ENCODE results near the gene TRAF4.

Gene TRAF4

GRCh38 chr17:28744972-28745785, 1.4 kb downstream of the TRAF4 start:
- in situ Hi-C loops (cut with MboI; ENCODE audit: low sequenced_read_pairs), result loop anchor here (25.0 kb wide), 1 partner anchor 367 kb away; no protein-coding TSS in a partner anchor

DNA sequence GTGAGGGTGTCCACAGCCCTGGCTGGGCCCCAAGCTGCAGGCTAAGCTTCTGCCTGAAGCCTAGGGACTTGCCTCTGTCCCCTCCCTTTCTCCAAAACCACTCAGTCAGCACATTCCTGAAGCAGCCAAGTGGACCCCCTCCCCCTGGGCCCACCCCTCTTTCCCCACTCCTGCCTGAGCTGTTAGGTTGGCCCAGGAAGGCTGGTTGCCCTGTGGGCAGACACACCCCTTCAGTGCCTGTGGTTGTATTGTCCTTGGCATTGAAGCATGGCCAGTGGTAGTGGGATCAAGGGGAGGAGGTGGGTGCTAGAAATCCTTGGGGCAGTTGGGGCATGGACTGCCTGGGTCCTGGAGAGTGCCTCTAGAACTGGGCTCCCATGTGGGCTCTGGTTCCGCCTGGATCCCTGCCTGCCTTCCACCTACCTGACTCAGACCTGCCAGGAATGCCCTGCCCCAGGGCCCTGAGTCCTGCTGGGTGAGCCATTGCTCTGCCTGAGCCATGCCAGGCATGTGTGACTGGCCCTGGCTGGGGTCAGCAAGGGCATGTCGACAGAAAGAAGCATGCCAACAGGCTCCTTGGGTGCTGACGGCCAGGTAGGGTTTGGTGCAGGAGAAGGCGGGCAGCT, 2.1 kb downstream of the TRAF4 start:
- in situ Hi-C loops (cut with MboI; ENCODE audit: low sequenced_read_pairs), result loop anchor here (25.0 kb wide), 1 partner anchor 366 kb away; no protein-coding TSS in a partner anchor

GRCh38 chr17:28746611-28747050, 2.8 kb downstream of the TRAF4 start:
- in situ Hi-C loops (cut with MboI; ENCODE audit: low sequenced_read_pairs), result loop anchor here (25.0 kb wide), 1 partner anchor 366 kb away; no protein-coding TSS in a partner anchor

DNA sequence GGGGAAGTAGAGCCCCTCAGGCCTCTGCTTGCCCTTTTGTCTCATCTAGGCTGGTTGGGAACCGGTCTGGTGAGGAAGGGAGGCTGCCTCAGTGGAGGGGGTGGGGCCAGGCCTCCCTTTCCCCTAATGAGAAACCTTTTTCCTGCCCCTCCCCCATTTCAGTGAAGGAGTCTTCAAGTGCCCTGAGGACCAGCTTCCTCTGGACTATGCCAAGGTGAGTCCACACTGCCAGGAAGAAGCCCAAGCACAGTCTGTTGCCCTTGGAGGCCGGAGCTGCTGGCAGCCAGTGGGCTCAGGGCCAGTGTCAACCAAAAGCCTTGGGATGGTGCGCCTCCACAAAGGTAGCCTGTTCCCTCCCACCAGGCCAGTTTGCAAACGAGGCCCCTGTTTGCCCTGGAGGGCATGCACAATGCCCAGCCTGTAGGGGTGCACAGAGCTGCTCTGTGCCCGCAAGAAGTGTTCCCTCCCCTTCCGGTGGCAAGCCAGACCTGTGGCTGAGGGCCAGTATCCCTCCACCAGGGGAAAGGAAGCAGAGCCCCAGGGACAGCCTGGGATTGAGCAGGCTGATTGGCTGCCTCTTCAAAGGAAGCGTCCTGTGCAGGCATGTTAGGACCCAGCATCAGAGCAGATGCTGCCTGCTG, 3.4 kb downstream of the TRAF4 start:
- in situ Hi-C loops (cut with MboI; ENCODE audit: low sequenced_read_pairs), result loop anchor here (25.0 kb wide), 1 partner anchor 365 kb away; no protein-coding TSS in a partner anchor

GRCh38 chr17:28747801-28748750, 4.3 kb downstream of the TRAF4 start:
- in situ Hi-C loops (cut with MboI; ENCODE audit: low sequenced_read_pairs), result loop anchor here (25.0 kb wide), 1 partner anchor 364 kb away; no protein-coding TSS in a partner anchor

- in situ Hi-C loops (cut with MboI; ENCODE audit: low sequenced_read_pairs), result loop anchor here (25.0 kb wide), 1 partner anchor 363 kb away; no protein-coding TSS in a partner anchor
These were observed 5.2 kb downstream of the TRAF4 start for GRCh38 chr17:28748852-28749515.

GRCh38 chr17:28749516-28750177, 5.8 kb downstream of the TRAF4 start:
- in situ Hi-C loops (cut with MboI; ENCODE audit: low sequenced_read_pairs), result loop anchor here (25.0 kb wide), 1 partner anchor 363 kb away; no protein-coding TSS in a partner anchor

DNA sequence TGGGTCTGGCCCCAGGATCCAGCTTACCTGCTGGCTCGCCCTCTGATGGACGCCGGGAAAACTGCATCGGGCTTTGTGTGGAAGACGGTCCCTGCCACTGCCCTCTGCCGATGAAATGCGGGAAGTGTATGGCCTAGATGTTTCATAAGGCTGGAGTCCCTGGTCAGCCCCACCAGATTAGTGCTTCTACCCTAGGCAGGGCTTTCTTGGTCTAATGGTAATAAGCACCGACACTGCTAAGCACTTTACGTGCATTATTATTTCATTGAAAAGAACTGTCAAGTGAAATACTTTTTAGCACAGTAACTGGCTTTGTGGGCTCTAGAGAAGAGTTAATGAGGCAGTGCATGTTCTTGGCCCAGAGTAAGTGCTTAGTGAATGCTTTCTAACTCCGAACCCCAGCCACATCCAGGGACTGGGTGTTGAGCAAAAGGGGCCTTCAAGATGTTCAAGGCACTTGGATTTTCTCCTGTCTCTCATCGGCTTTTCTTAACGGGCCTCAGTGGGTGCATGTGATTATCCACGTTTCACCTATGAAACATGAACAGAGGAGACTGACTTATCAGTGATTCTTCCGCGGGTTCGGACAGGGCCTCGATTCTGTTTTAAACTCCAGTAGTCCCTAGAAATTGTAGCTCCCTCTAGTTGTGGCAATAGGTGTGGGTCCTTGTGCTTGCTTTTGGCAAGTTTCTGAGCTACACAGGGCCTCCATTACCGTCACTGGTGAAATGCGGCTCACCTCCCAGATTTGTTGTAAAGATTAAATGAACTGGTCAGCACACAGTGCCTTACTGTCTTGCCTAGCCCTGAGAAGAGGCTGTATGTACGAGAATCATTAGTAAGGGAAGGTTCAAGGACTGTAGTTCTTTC, 6.6 kb downstream of the TRAF4 start:
- in situ Hi-C loops (cut with MboI; ENCODE audit: low sequenced_read_pairs), result no loop called here

DNA sequence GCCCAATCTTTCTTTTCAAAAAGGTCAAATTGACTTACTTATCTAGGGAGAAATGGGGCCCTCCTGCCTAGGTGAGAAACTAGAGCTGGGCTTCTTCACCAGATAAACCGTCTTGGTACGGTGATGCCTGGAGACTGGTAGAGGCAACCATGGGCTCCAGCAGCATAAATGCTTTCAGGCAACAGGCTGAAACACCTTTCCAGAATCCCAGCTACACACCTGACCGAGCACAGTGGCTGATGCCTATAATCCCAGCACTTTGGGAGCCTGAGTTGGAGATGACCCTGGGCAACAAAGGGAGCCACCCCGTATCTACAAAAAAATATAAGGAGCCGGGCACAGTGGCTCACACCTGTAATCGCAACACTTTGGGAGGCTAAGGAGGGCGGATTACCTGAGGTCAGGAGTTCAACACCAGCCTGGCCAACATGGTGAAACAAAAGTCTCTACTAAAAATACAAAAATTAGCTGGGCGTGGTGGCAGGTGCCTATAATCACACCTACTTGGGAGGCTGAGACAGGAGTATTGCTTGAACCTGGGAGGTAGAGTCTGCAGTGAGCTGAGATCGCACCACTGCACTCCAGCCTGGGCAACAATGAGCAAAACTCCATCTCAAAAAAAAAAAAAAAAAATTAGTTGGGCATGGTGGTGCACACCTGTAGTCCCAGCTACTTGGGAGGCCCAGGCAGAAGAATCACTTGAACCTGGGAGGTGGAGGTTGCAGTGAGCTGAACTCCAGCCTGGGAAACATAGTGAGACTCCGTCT, 8.0 kb downstream of the TRAF4 start:
- in situ Hi-C loops (cut with MboI; ENCODE audit: low sequenced_read_pairs), result no loop called here

GRCh38 chr17:28755486-28755885, 11.7 kb downstream of the TRAF4 start:
- in situ Hi-C loops (cut with MboI; ENCODE audit: low sequenced_read_pairs), result no loop called here

GRCh38 chr17:28756049-28756804, 12.4 kb downstream of the TRAF4 start:
- in situ Hi-C loops (cut with MboI; ENCODE audit: low sequenced_read_pairs), result no loop called here

GRCh38 chr17:28758411-28759121, 14.8 kb downstream of the TRAF4 start:
- in situ Hi-C loops (cut with MboI; ENCODE audit: low sequenced_read_pairs), result no loop called here

DNA sequence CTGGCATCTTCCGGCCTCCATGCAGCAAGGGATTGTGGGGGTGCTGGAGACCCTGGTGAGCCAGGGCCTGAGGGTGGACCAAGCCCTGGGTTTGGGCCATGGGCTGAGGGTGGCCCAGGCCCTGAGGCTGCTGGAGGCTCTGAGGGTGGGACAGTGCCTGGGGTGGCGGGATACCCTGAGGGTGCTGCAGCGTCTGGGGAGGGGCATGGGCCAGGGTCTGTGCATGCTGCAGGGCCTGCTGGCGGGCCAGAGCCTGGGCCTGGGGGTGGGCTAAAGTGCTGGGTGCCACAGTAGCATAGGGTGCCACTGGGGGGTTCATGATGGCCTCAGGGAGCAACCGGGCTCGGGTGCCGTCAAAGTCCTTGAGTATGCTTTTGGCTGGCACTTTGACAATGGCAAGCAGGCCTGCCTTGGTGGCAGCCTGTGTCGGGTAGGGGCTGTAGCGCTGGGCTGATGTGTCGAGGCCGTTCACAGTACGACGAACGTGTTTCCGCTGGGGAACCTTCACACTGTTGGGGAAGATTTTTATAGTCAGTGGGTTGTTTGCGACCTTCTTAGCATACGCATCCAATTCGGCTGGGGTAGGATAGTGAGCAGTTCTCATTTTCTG, 15.6 kb downstream of the TRAF4 start:
- in situ Hi-C loops (cut with MboI; ENCODE audit: low sequenced_read_pairs), result no loop called here

DNA sequence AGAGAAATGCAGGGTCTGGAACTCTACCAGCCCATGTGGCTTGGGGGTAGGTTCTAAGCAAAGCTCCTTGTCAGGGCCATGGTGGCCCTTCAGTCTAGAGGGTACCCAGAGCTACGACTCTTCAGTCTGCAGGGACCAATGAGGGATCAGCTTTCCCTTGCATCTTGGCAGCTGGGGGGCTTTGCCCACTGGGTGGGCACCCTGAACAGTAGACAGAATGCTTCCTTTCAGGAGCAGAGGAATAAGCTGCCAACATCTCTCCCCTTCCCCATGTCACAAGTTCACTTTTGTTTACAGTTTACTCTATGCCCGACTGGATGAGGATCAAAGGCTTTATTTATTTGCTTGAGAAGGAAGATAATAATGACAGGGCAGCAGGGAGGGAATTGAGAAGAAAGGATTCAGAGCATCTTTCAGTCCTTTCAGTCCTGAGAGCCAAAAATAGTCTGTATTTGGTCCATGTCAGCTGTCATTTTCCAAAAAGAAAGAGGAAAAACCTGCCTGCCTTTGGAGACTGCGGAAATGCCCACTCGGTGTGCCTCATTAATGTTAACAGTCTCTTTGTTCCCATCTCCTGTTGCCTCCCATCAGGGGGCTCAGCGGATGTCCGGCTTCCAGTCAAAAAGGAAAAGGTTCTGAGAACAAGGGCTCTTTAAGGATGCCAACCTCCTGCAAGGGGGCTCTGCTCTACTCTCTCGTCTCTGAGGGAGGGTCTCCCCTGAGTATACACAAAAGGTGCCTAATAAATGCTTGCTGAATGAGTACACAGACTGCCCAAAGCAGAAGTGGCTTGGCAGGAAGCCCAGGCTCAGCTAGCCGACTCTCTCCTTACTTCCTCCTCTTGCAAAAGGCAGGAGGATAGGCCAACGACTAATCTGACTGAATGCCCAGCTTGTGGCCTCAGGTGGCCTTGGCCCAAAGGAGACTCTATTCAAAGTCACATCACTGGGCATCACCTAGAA, 17.1 kb downstream of the TRAF4 start:
- in situ Hi-C loops (cut with MboI; ENCODE audit: low sequenced_read_pairs), result no loop called here
